Mesendoderm (in vitro differentiated cells): ENCODE results near the gene PAK5.

Experiments
- DNase-seq: peaks from one replicate; pipeline ENCODE4 v3.0.0; 2013
- H2AK5ac ChIP-seq: 2 replicates; pipeline ENCODE4 v1.6.1; 2013; ENCODE audit warnings: low read length, inconsistent platforms
- H2BK120ac ChIP-seq: 2 replicates; pipeline ENCODE4 v1.6.1; 2013; ENCODE audit warnings: low read depth, mild to moderate bottlenecking, low read length, moderate library complexity, mixed read lengths
- H2BK15ac ChIP-seq: replicated peaks from 2 replicates; pipeline ENCODE4 v1.6.1; 2013; ENCODE audit warnings: low read depth, mild to moderate bottlenecking, moderate library complexity
- H2BK5ac ChIP-seq: 2 replicates; pipeline ENCODE4 v1.6.1; 2013; ENCODE audit warnings: low read length, inconsistent platforms
- H3K18ac ChIP-seq: 2 replicates; pipeline ENCODE4 v1.6.1; 2013; ENCODE audit warnings: mild to moderate bottlenecking, low read length, mixed read lengths
- H3K23ac ChIP-seq: one replicate; pipeline ENCODE4 v1.6.1; 2013; ENCODE audit warnings: low read length
- H3K27ac ChIP-seq: 2 replicates; pipeline ENCODE4 v1.5.1; 2013; ENCODE audit warnings: low read depth, mild to moderate bottlenecking, inconsistent platforms, low read length, moderate library complexity
- H3K27me3 ChIP-seq: 2 replicates; pipeline ENCODE4 v1.6.1; 2013; ENCODE audit warnings: low read length, control low read depth, mild to moderate bottlenecking, inconsistent platforms; ENCODE audit not compliant: insufficient read depth, poor library complexity
- H3K36me3 ChIP-seq: 2 replicates; pipeline ENCODE4 v1.6.1; 2013; ENCODE audit warnings: low read length, inconsistent platforms; ENCODE audit not compliant: control insufficient read depth, insufficient read depth
- H3K4ac ChIP-seq: one replicate; pipeline ENCODE4 v1.6.1; 2013; ENCODE audit warnings: low read depth, mild to moderate bottlenecking, low read length, moderate library complexity
- H3K4me1 ChIP-seq: 2 replicates; pipeline ENCODE4 v1.6.1; 2013; ENCODE audit warnings: low read depth, low read length, inconsistent platforms; ENCODE audit not compliant: control insufficient read depth
- H3K4me2 ChIP-seq: 2 replicates; pipeline ENCODE4 v1.6.1; 2013; ENCODE audit warnings: low read length
- H3K4me3 ChIP-seq: 2 replicates; pipeline ENCODE4 v1.5.1; 2013; ENCODE audit warnings: mild to moderate bottlenecking, low read length
- H3K56ac ChIP-seq: one replicate; pipeline ENCODE4 v1.6.1; 2013; ENCODE audit warnings: low read length
- H3K79me1 ChIP-seq: 2 replicates; pipeline ENCODE4 v1.6.1; 2013; ENCODE audit warnings: low read length, inconsistent platforms
- H3K79me2 ChIP-seq: 2 replicates; pipeline ENCODE4 v1.6.1; 2013; ENCODE audit warnings: mild to moderate bottlenecking, low read length; ENCODE audit not compliant: control insufficient read depth, insufficient read depth
- H3K9ac ChIP-seq: 2 replicates; pipeline ENCODE4 v1.6.1; 2013; ENCODE audit warnings: low read length, inconsistent platforms
- H4K5ac ChIP-seq: one replicate; pipeline ENCODE4 v1.6.1; 2013; ENCODE audit warnings: low read length
- H4K8ac ChIP-seq: one replicate; pipeline ENCODE4 v1.6.1; 2013; ENCODE audit warnings: low read depth, mild to moderate bottlenecking, control low read depth, low read length, moderate library complexity
- WGBS: extraction: QIAGEN DNeasy Blood & Tissue Kit; methylation state at CpG from one replicate; pipeline ENCODE4 v1.1.7; 2013; ENCODE audit warnings: low lambda C conversion rate, missing lambda C conversion rate; ENCODE audit not compliant: insufficient coverage; ENCODE audit errors: extremely low coverage; 5-methylcytosine and 5-hydroxymethylcytosine counted together

The PAK5 gene

GRCh38 chr20:9514072-9514460, 324.8 kb downstream of the PAK5 start:
- Histone ChIP-seq H3K4me1 (peaks cover 3% of the 10 kb centered on the region), H3K23ac (no peak overlapping the region), H3K27ac (no peak overlapping the region), H2BK5ac (no peak overlapping the region), H2BK120ac (no peak overlapping the region), H4K5ac (no peak overlapping the region), H3K4me3 (no peak overlapping the region), H2BK15ac (no peak overlapping the region), H3K27me3 (peaks cover 65% of the 10 kb centered on the region), H3K9ac (no peak overlapping the region), H3K4ac (no peak overlapping the region), H3K4me2 (no peak overlapping the region), H3K79me1 (no peaks in the 10 kb centered on the region), H2AK5ac (no peak overlapping the region), H3K36me3 (no peaks in the 10 kb centered on the region), H3K56ac (no peak overlapping the region), H3K18ac (no peak overlapping the region), H3K79me2 (no peaks in the 10 kb centered on the region), H4K8ac (no peak overlapping the region)
- WGBS: no CpG with 5 or more reads among the region's 9 CpGs
- no peak for DNase-seq

- H3K79me2 ChIP-seq: no peaks in the 10 kb centered on the region
- DNase-seq: no peak
- no peak overlapping the region for H2BK5ac ChIP-seq
- H3K4me3 ChIP-seq: no peak overlapping the region
- H3K4ac ChIP-seq: no peak overlapping the region
- H3K27me3 ChIP-seq: peaks cover 71% of the 10 kb centered on the region
- no peak overlapping the region for H2BK120ac ChIP-seq
- no peak overlapping the region for H3K56ac ChIP-seq
- H3K36me3 ChIP-seq: no peaks in the 10 kb centered on the region
- no peak overlapping the region for H2BK15ac ChIP-seq
- no peak overlapping the region for H3K9ac ChIP-seq
- no peak overlapping the region for H4K5ac ChIP-seq
- no peak overlapping the region for H4K8ac ChIP-seq
- WGBS: no CpG with 5 or more reads among the region's 5 CpGs
- no peaks in the 10 kb centered on the region for H3K79me1 ChIP-seq
- H3K4me1 ChIP-seq: peaks cover 7% of the 10 kb centered on the region
- H2AK5ac ChIP-seq: no peak overlapping the region
- no peak overlapping the region for H3K4me2 ChIP-seq
- no peak overlapping the region for H3K18ac ChIP-seq
- H3K23ac ChIP-seq: no peak overlapping the region
- no peak overlapping the region for H3K27ac ChIP-seq
Measured at GRCh38 chr20:9510911-9511310, 328.0 kb downstream of the PAK5 start.

GRCh38 chr20:9509246-9509645, 329.6 kb downstream of the PAK5 start:
- Histone ChIP-seq H2BK120ac (no peak overlapping the region), H3K27ac (no peak overlapping the region), H3K9ac (no peak overlapping the region), H3K18ac (no peak overlapping the region), H3K36me3 (no peaks in the 10 kb centered on the region), H4K5ac (no peak overlapping the region), H3K27me3 (peaks cover 66% of the 10 kb centered on the region), H3K79me1 (no peaks in the 10 kb centered on the region), H3K4me2 (no peak overlapping the region), H2BK15ac (no peak overlapping the region), H3K4ac (no peak overlapping the region), H2BK5ac (no peak overlapping the region), H2AK5ac (no peak overlapping the region), H3K23ac (no peak overlapping the region), H4K8ac (no peak overlapping the region), H3K4me1 (peaks cover 4% of the 10 kb centered on the region), H3K56ac (no peak overlapping the region), H3K4me3 (no peak overlapping the region), H3K79me2 (no peaks in the 10 kb centered on the region)
- no CpG with 5 or more reads among the region's 4 CpGs for WGBS
- DNase-seq: no peak

GRCh38 chr20:9508696-9509178, 330.1 kb downstream of the PAK5 start:
- Histone ChIP-seq H3K18ac (no peak overlapping the region), H3K4ac (no peak overlapping the region), H2BK15ac (no peak overlapping the region), H2BK120ac (no peak overlapping the region), H3K4me1 (peaks cover 4% of the 10 kb centered on the region), H4K8ac (no peak overlapping the region), H3K4me3 (no peak overlapping the region), H2AK5ac (no peak overlapping the region), H3K23ac (peak overlapping the region; percentile 24), H3K56ac (no peak overlapping the region), H3K9ac (no peak overlapping the region), H3K27ac (no peak overlapping the region), H4K5ac (no peak overlapping the region), H3K79me1 (no peaks in the 10 kb centered on the region), H3K27me3 (peaks cover 61% of the 10 kb centered on the region), H3K4me2 (peak overlapping the region; percentile 11), H3K36me3 (no peaks in the 10 kb centered on the region), H2BK5ac (no peak overlapping the region), H3K79me2 (no peaks in the 10 kb centered on the region)
- no CpG with 5 or more reads among the region's 30 CpGs for WGBS
- no peak for DNase-seq

- no CpG with 5 or more reads among the region's 23 CpGs for WGBS
- H3K27ac ChIP-seq: no peak overlapping the region
Measured at GRCh38 chr20:9508240-9508661, 330.6 kb downstream of the PAK5 start.

GRCh38 chr20:9507544-9508239, 331.2 kb downstream of the PAK5 start:
- H4K5ac ChIP-seq: no peak overlapping the region
- no peaks in the 10 kb centered on the region for H3K79me1 ChIP-seq
- no peaks in the 10 kb centered on the region for H3K36me3 ChIP-seq
- H3K4me1 ChIP-seq: peaks cover 4% of the 10 kb centered on the region
- H2BK5ac ChIP-seq: no peak overlapping the region
- WGBS: no CpG with 5 or more reads among the region's 37 CpGs
- peak; percentile 71 for DNase-seq
- no peak overlapping the region for H3K23ac ChIP-seq
- no peak overlapping the region for H3K4me3 ChIP-seq
- H3K4ac ChIP-seq: no peak overlapping the region
- H3K18ac ChIP-seq: no peak overlapping the region
- H2BK120ac ChIP-seq: no peak overlapping the region
- peaks cover 61% of the 10 kb centered on the region for H3K27me3 ChIP-seq
- H3K4me2 ChIP-seq: peak overlapping the region; percentile 7
- no peak overlapping the region for H4K8ac ChIP-seq
- H3K9ac ChIP-seq: no peak overlapping the region
- no peak overlapping the region for H2BK15ac ChIP-seq
- no peak overlapping the region for H3K56ac ChIP-seq
- no peaks in the 10 kb centered on the region for H3K79me2 ChIP-seq
- no peak overlapping the region for H2AK5ac ChIP-seq
- H3K27ac ChIP-seq: no peak overlapping the region

More at GRCh38 chr20:9508240-9508661, 330.6 kb downstream of the PAK5 start:
- Histone ChIP-seq H3K56ac (no peak overlapping the region), H3K79me2 (no peaks in the 10 kb centered on the region), H2AK5ac (no peak overlapping the region), H3K4ac (no peak overlapping the region), H2BK120ac (no peak overlapping the region), H3K4me3 (no peak overlapping the region), H2BK15ac (no peak overlapping the region), H3K18ac (no peak overlapping the region), H4K8ac (no peak overlapping the region), H4K5ac (no peak overlapping the region), H3K36me3 (no peaks in the 10 kb centered on the region), H3K79me1 (no peaks in the 10 kb centered on the region), H2BK5ac (no peak overlapping the region), H3K9ac (no peak overlapping the region), H3K4me1 (peaks cover 4% of the 10 kb centered on the region), H3K27me3 (peaks cover 61% of the 10 kb centered on the region), H3K4me2 (peak overlapping the region; percentile 11), H3K23ac (no peak overlapping the region)
- DNase-seq: no peak
